Loucy (cell line): ENCODE data around the gene LMOD1.

ENCODE experiments used
- H2AFZ ChIP-seq: fragments of 200-600 bp; sonication (generic); 2 replicates; pipeline ENCODE4 v1.6.0; 2016; ENCODE audit warnings: antibody characterized with exemption, mild to moderate bottlenecking, low read length, moderate library complexity
- H3F3A ChIP-seq: fragments of 200-600 bp; 2 replicates; pipeline ENCODE4 v1.6.0; 2016; ENCODE audit warnings: antibody characterized with exemption, low read depth, mild to moderate bottlenecking
- H3K27me3 ChIP-seq: fragments of 200-600 bp; sonication (generic); 2 replicates; pipeline ENCODE4 v1.6.1; 2014; ENCODE audit warnings: low read length, mild to moderate bottlenecking; ENCODE audit not compliant: insufficient read depth, poor library complexity, severe bottlenecking
- H3K36me3 ChIP-seq: fragments of 200-600 bp; sonication (generic); 2 replicates; pipeline ENCODE4 v1.6.1; 2016; ENCODE audit warnings: low read length; ENCODE audit not compliant: insufficient read depth
- H3K4me1 ChIP-seq: fragments of 200-600 bp; sonication (generic); 2 replicates; pipeline ENCODE4 v1.5.1; 2014; ENCODE audit warnings: low read length, mild to moderate bottlenecking; ENCODE audit not compliant: insufficient read depth, poor library complexity, severe bottlenecking
- H3K4me2 ChIP-seq: fragments of 200-600 bp; sonication (generic); 2 replicates; pipeline ENCODE4 v1.6.0; 2014; ENCODE audit warnings: antibody characterized with exemption, low read length, low read depth, mild to moderate bottlenecking; ENCODE audit not compliant: poor library complexity, severe bottlenecking
- H3K4me3 ChIP-seq: fragments of 200-600 bp; sonication (generic); 2 replicates; pipeline ENCODE4 v1.5.1; 2014; ENCODE audit warnings: low read length, mild to moderate bottlenecking, mixed read lengths; ENCODE audit not compliant: poor library complexity, severe bottlenecking
- H3K79me2 ChIP-seq: fragments of 200-600 bp; sonication (generic); 2 replicates; pipeline ENCODE4 v1.6.1; 2014; ENCODE audit warnings: low read length; ENCODE audit not compliant: insufficient read depth
- H3K9ac ChIP-seq: fragments of 200-600 bp; sonication (generic); 2 replicates; pipeline ENCODE4 v1.6.0; 2014; ENCODE audit warnings: mild to moderate bottlenecking, low read depth, low read length, moderate library complexity; ENCODE audit not compliant: poor library complexity, severe bottlenecking
- H3K9me2 ChIP-seq: fragments of 200-600 bp; sonication (generic); replicated peaks from 2 replicates; pipeline ENCODE4 v1.6.1; 2016; ENCODE audit warnings: low read depth, low read length, mixed read lengths
- H3K9me3 ChIP-seq: fragments of 200-600 bp; sonication (generic); 2 replicates; pipeline ENCODE4 v1.6.1; 2014; ENCODE audit warnings: mild to moderate bottlenecking, antibody characterized with exemption, low read length, low read depth; ENCODE audit not compliant: insufficient read depth
- H4K20me1 ChIP-seq: fragments of 200-600 bp; sonication (generic); 2 replicates; pipeline ENCODE4 v1.6.0; 2014; ENCODE audit warnings: antibody characterized with exemption, low read length, mild to moderate bottlenecking; ENCODE audit not compliant: insufficient read depth, poor library complexity, severe bottlenecking
- EZH2phosphoT487 ChIP-seq: fragments of 200-600 bp; IDR thresholded peaks from 2 replicates; pipeline ENCODE4 v1.6.1; 2018; ENCODE audit warnings: antibody characterized with exemption, mild to moderate bottlenecking, moderate library complexity, borderline replicate concordance
- TF ChIP-seq, protein P1 (sequence below): fragments of 200-600 bp; sonication (generic); conservative IDR thresholded peaks from 2 replicates; pipeline ENCODE4 v1.5.1; 2014; ENCODE audit warnings: mild to moderate bottlenecking, antibody characterized with exemption, low read length

Gene LMOD1

DNA sequence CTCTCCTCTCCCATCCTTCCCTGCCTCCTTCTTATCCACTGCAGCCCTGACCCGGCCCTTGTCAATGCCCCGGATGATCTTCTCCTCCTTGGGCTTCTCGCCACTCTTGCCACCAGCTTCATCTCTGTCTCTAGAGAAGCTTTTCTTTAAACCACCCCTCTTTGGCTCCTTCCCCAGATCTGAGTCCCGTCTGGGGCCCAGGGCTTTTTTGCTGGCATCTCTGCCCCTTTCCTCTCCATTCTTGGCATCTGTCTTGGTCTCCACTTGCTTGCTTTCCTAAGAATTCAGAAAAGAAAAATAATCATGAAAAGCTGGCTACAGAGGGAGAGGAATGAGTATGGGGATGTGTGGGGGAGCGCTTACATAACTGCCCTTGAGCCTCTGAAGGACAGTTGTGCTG lies 45.9 kb downstream of the LMOD1 start:
- Histone ChIP-seq H3K36me3 (no peaks in the 10 kb centered on the region), H4K20me1 (no peaks in the 10 kb centered on the region), H3K4me3 (no peak overlapping the region), H3F3A (no peaks in the 10 kb centered on the region), H3K9ac (no peak overlapping the region), H3K9me3 (no peaks in the 10 kb centered on the region), H3K4me1 (peaks cover 13% of the 10 kb centered on the region), H3K79me2 (no peaks in the 10 kb centered on the region), H3K27me3 (no peaks in the 10 kb centered on the region), H3K9me2 (no peaks in the 10 kb centered on the region), H3K4me2 (no peak overlapping the region), H2AFZ (no peak overlapping the region)
- TF ChIP-seq, protein P1, sequence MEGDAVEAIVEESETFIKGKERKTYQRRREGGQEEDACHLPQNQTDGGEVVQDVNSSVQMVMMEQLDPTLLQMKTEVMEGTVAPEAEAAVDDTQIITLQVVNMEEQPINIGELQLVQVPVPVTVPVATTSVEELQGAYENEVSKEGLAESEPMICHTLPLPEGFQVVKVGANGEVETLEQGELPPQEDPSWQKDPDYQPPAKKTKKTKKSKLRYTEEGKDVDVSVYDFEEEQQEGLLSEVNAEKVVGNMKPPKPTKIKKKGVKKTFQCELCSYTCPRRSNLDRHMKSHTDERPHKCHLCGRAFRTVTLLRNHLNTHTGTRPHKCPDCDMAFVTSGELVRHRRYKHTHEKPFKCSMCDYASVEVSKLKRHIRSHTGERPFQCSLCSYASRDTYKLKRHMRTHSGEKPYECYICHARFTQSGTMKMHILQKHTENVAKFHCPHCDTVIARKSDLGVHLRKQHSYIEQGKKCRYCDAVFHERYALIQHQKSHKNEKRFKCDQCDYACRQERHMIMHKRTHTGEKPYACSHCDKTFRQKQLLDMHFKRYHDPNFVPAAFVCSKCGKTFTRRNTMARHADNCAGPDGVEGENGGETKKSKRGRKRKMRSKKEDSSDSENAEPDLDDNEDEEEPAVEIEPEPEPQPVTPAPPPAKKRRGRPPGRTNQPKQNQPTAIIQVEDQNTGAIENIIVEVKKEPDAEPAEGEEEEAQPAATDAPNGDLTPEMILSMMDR: no peak
- TF ChIP-seq EZH2phosphoT487: no peak

DNA sequence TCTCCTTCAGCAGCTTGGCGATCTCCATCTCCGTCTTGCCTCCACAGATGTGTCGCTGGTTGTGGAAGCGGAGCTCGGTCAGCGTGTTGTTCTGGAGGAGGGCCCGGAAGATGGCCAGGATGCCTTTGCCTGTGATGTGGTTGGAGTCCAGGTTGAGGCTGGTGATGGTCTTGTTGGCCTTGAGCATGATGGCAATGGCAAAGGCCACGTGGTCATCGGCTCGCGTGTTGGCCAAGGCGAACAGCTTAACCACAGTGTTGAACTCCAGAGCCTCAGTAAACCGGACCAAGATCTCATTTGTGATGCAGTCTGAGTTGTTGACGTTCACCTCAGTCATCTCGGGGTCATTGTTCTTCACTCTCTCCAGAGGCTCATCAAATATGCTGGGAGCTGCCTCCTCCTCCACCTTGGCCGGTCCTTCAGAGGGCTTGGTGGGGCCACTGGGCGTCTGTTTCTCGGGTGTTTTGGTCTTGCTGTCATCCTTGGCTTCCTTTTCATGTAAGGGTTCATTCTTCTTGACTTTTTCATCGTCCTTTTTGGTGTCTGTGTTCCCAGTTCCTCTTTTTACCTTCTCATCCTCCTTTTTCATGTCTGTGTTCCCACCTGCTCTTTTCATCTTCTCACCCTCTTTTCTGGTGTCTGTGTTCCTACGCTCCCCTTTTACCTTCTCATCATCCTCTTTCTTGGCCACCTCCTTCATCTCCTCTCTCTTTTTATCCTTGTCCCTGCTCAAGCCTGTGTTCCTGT lies 46.5 kb downstream of the LMOD1 start:
- H3K9me3 ChIP-seq: no peaks in the 10 kb centered on the region
- no peaks in the 10 kb centered on the region for H3K9me2 ChIP-seq
- H4K20me1 ChIP-seq: no peaks in the 10 kb centered on the region
- H3K79me2 ChIP-seq: no peaks in the 10 kb centered on the region
- H2AFZ ChIP-seq: no peak overlapping the region
- no peak overlapping the region for H3K4me2 ChIP-seq
- no peaks in the 10 kb centered on the region for H3F3A ChIP-seq
- TF ChIP-seq EZH2phosphoT487: no peak
- TF ChIP-seq, protein P1: no peak
- no peaks in the 10 kb centered on the region for H3K36me3 ChIP-seq
- no peaks in the 10 kb centered on the region for H3K27me3 ChIP-seq
- no peak overlapping the region for H3K4me3 ChIP-seq
- peaks cover 13% of the 10 kb centered on the region for H3K4me1 ChIP-seq
- H3K9ac ChIP-seq: no peak overlapping the region

DNA sequence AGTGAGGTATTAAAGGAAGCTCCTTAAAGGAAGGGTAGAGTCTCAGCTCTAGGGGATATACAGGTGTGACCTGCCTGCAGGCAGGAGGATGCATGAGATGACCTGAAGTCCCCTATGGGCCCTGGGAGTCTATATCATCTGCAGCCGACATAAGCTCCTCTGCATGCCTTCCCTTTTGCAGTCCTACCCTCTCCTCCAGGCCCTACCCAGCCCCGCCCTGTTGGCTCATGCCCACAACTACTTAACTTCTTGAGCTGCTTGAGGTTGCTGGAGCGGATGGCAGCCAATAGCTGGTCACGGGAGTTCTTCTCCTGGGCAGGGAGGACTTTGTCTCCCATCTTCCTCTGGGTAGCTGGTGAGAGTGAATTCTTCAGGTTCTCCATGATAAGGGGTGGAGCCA lies 47.4 kb downstream of the LMOD1 start:
- H3K4me1 ChIP-seq: peaks cover 13% of the 10 kb centered on the region
- H3K79me2 ChIP-seq: no peaks in the 10 kb centered on the region
- no peaks in the 10 kb centered on the region for H3F3A ChIP-seq
- no peaks in the 10 kb centered on the region for H3K36me3 ChIP-seq
- H3K9me3 ChIP-seq: no peaks in the 10 kb centered on the region
- no peak overlapping the region for H3K4me3 ChIP-seq
- H3K27me3 ChIP-seq: no peaks in the 10 kb centered on the region
- no peaks in the 10 kb centered on the region for H4K20me1 ChIP-seq
- no peak overlapping the region for H3K4me2 ChIP-seq
- no peak overlapping the region for H2AFZ ChIP-seq
- no peak for TF ChIP-seq EZH2phosphoT487
- TF ChIP-seq, protein P1: no peak
- H3K9ac ChIP-seq: no peak overlapping the region
- no peaks in the 10 kb centered on the region for H3K9me2 ChIP-seq
